VCaP (cell line): ENCODE measurements around the gene TRIM71.

ENCODE experiments used
- H3K27ac ChIP-seq: fragments of 450-650 bp; 2 replicates; pipeline ENCODE4 v1.5.1; 2017
- CTCF ChIP-seq: fragments of 450-650 bp; conservative IDR thresholded peaks from 2 replicates; pipeline ENCODE4 v1.5.1; 2017; ENCODE audit warnings: mild to moderate bottlenecking, moderate library complexity

Gene TRIM71

GRCh38 chr3:32832193-32832592 lies 14.4 kb downstream of the TRIM71 start:
- H3K27ac ChIP-seq: no peak overlapping the region
- TF ChIP-seq CTCF: no peak

GRCh38 chr3:32835049-32835371 lies 17.2 kb downstream of the TRIM71 start:
- no peak overlapping the region for H3K27ac ChIP-seq
- TF ChIP-seq CTCF: no peak

- no peak for TF ChIP-seq CTCF
Measured at GRCh38 chr3:32835961-32836360, 18.2 kb downstream of the TRIM71 start.

GRCh38 chr3:32836601-32837000 lies 18.8 kb downstream of the TRIM71 start:
- no peak overlapping the region for H3K27ac ChIP-seq
- no peak for TF ChIP-seq CTCF

More at GRCh38 chr3:32835961-32836360, 18.2 kb downstream of the TRIM71 start:
- no peak overlapping the region for H3K27ac ChIP-seq

- no peak overlapping the region for H3K27ac ChIP-seq
Measured at GRCh38 chr3:32837366-32837765, 19.6 kb downstream of the TRIM71 start.

GRCh38 chr3:32837789-32838188 lies 20.0 kb downstream of the TRIM71 start:
- no peak overlapping the region for H3K27ac ChIP-seq
- no peak for TF ChIP-seq CTCF

More at GRCh38 chr3:32837366-32837765, 19.6 kb downstream of the TRIM71 start:
- no peak for TF ChIP-seq CTCF

GRCh38 chr3:32839714-32840085 lies 21.9 kb downstream of the TRIM71 start:
- H3K27ac ChIP-seq: no peak overlapping the region
- TF ChIP-seq CTCF: no peak
